ENCODE measurements around the gene ALDH1L2.

The ALDH1L2 gene

DNA sequence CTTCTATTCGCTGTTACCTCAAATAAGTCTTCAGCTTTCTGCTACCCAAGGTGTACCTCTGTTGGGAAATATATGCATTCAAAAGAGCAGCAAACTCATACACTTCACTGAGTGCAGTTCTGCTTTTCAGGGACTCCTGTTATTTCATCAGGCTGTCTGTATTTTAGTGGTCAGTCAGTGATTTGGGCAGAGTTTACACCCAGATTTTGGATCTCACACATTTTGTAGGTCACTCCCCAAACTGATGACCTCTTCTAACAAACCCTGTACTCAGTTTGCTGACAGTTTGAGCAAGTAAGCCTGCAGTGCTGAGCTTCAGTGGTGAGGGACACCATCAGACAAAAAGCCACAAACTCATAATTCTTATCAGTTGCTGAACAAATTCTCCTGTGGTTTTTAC is 15.1 kb upstream of the ALDH1L2 start:
- TF ChIP-seq POLR2AphosphoS5 (IDR thresholded peaks at IDR 0.05; ENCODE audit: low read depth, low read length) (no peak), TAF1 (IDR thresholded peaks at IDR 0.05; ENCODE audit: borderline replicate concordance, insufficient read depth, low read length) (no peak), FOXP2 (optimal IDR thresholded peaks at IDR 0.05; ENCODE audit: borderline replicate concordance, extremely low read depth, extremely low read length, insufficient read depth) (no peak), SIN3A (IDR thresholded peaks at IDR 0.05; ENCODE audit: borderline replicate concordance, insufficient read depth, low read length) (no peak)
- TF ChIP-seq, protein P1, sequence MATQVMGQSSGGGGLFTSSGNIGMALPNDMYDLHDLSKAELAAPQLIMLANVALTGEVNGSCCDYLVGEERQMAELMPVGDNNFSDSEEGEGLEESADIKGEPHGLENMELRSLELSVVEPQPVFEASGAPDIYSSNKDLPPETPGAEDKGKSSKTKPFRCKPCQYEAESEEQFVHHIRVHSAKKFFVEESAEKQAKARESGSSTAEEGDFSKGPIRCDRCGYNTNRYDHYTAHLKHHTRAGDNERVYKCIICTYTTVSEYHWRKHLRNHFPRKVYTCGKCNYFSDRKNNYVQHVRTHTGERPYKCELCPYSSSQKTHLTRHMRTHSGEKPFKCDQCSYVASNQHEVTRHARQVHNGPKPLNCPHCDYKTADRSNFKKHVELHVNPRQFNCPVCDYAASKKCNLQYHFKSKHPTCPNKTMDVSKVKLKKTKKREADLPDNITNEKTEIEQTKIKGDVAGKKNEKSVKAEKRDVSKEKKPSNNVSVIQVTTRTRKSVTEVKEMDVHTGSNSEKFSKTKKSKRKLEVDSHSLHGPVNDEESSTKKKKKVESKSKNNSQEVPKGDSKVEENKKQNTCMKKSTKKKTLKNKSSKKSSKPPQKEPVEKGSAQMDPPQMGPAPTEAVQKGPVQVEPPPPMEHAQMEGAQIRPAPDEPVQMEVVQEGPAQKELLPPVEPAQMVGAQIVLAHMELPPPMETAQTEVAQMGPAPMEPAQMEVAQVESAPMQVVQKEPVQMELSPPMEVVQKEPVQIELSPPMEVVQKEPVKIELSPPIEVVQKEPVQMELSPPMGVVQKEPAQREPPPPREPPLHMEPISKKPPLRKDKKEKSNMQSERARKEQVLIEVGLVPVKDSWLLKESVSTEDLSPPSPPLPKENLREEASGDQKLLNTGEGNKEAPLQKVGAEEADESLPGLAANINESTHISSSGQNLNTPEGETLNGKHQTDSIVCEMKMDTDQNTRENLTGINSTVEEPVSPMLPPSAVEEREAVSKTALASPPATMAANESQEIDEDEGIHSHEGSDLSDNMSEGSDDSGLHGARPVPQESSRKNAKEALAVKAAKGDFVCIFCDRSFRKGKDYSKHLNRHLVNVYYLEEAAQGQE (IDR thresholded peaks at IDR 0.05; ENCODE audit: insufficient read depth in 1 of 2, low read depth in 2 of 2, low read length in 2 of 2), result no peak

DNA sequence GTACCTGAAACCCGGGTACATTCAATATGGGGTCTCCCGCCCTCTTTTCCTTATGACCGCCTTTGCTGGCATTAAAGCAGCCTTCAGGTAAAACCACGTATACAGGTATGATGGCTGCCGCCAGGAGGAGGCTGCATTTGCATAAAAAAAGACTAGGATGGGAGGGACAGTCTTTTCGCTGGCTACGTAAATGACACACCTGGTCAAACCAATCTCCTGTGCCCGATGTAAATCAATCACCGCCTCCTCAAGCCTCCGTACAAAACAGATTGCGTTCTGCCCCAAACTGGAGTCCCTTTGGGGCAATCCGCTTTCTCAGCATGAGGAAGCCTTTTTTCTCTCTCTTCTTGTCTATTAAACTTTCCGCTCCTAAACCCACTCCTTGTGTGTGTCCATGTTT is 8.1 kb upstream of the ALDH1L2 start:
- TF ChIP-seq POLR2AphosphoS5 (IDR thresholded peaks at IDR 0.05; ENCODE audit: low read depth, low read length) (no peak), SIN3A (IDR thresholded peaks at IDR 0.05; ENCODE audit: borderline replicate concordance, insufficient read depth, low read length) (no peak), TAF1 (IDR thresholded peaks at IDR 0.05; ENCODE audit: borderline replicate concordance, insufficient read depth, low read length) (no peak), FOXP2 (optimal IDR thresholded peaks at IDR 0.05; ENCODE audit: borderline replicate concordance, extremely low read depth, extremely low read length, insufficient read depth) (no peak)
- TF ChIP-seq, protein P1 (IDR thresholded peaks at IDR 0.05; ENCODE audit: insufficient read depth in 1 of 2, low read depth in 2 of 2, low read length in 2 of 2), result no peak

DNA sequence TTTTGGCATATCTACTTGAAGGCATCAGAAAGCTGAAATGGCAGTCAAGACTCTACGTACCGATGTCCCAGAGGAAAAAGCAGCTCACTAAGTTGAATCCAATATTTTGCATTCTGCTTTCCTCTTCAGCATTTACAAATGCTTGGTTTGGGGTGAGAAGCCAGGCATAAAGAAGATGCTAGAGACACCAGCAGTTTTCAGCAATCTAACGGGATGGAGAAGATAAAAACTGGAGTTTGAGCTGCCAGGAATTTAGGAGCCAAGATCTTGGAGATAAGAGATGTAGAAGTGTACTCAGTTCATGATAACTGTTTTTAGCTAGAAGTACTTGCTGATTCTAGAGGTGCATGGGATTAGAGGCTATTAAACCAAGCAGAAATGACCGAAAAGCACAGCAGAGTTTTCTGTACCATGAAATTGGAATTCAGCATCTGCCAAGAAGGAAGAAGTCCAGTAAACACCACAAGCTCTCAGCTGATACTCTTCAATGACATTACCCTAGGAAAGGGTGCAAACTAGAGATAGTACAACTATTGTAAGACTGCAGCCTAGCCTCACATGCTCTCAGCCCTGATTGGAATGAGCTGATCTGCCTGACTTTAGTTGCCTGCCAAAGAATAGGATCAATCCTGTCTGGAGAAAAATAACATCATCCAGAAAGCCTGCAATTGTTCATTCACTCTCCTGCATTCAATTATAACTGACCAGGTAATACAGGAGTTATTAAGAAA is 7.4 kb upstream of the ALDH1L2 start:
- TF ChIP-seq POLR2AphosphoS5 (IDR thresholded peaks at IDR 0.05; ENCODE audit: low read depth, low read length) (no peak), FOXP2 (optimal IDR thresholded peaks at IDR 0.05; ENCODE audit: borderline replicate concordance, extremely low read depth, extremely low read length, insufficient read depth) (no peak), SIN3A (IDR thresholded peaks at IDR 0.05; ENCODE audit: borderline replicate concordance, insufficient read depth, low read length) (no peak), TAF1 (IDR thresholded peaks at IDR 0.05; ENCODE audit: borderline replicate concordance, insufficient read depth, low read length) (no peak)
- TF ChIP-seq, protein P1 (IDR thresholded peaks at IDR 0.05; ENCODE audit: insufficient read depth in 1 of 2, low read depth in 2 of 2, low read length in 2 of 2), result no peak

DNA sequence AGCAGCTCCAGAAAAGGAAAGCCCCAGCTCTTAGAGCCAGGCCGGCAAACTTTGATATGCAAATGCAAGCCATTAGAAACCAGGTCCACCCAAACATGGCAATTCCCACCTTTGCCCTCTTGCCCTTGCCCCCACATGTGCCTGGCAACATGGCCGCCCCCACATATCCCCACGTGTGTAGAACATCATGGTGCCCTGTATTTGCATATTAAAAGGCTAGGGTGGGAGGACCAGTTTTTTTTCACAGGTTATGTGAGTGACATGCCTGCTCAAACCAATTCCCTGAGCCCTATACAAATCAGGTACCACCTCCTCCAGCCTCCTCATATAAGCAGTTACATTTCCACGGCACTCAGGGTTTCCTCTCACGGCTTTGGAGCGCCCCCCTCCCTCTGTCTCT is 6.1 kb upstream of the ALDH1L2 start:
- TF ChIP-seq TAF1 (IDR thresholded peaks at IDR 0.05; ENCODE audit: borderline replicate concordance, insufficient read depth, low read length) (no peak), SIN3A (IDR thresholded peaks at IDR 0.05; ENCODE audit: borderline replicate concordance, insufficient read depth, low read length) (no peak), POLR2AphosphoS5 (IDR thresholded peaks at IDR 0.05; ENCODE audit: low read depth, low read length) (no peak)

DNA sequence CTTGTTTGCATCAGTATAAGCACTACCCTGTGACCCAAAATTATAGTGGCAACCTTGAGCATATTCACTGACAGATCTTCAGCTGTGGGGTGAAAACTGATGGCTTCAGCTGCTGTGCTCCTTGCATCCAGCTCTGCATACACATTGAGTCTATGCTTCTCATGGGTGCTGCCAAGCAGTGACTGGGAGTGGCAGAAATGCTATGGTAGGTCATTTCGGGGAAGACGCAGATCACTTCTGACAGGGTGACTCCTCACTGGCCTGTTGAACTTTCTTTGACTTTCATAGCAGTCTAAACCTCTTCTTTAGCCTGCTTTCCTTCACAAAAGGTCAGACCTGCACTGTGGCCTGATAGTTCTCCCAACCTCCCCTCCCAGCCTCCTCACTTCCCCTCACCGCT is 5.6 kb upstream of the ALDH1L2 start:
- TF ChIP-seq, protein P1 (IDR thresholded peaks at IDR 0.05; ENCODE audit: insufficient read depth in 1 of 2, low read depth in 2 of 2, low read length in 2 of 2), result no peak
- no peak for TF ChIP-seq TAF1 (IDR thresholded peaks at IDR 0.05; ENCODE audit: borderline replicate concordance, insufficient read depth, low read length)
- no peak for TF ChIP-seq SIN3A (IDR thresholded peaks at IDR 0.05; ENCODE audit: borderline replicate concordance, insufficient read depth, low read length)
- no peak for TF ChIP-seq POLR2AphosphoS5 (IDR thresholded peaks at IDR 0.05; ENCODE audit: low read depth, low read length)
- no peak for TF ChIP-seq FOXP2 (optimal IDR thresholded peaks at IDR 0.05; ENCODE audit: borderline replicate concordance, extremely low read depth, extremely low read length, insufficient read depth)

Measured in PFSK-1 (cell line).